Ishikawa (cell line): Measurements from ENCODE around the gene TMEM234.

Experiments used
- MAX ChIP-seq: IDR thresholded peaks from 2 replicates; pipeline ENCODE4 v1.6.1; 2012
- REST ChIP-seq: IDR thresholded peaks from 2 replicates; pipeline ENCODE4 v1.6.1; 2012; ENCODE audit warnings: low read depth, mild to moderate bottlenecking

GRCh38 chr1:32182060-32182459 lies 40.1 kb downstream of the TMEM234 start:
- no peak for TF ChIP-seq MAX
- TF ChIP-seq REST: no peak
